HFF-Myc (cell line): ENCODE results near the gene LANCL3.

Experiments
- DNase-seq: peaks from one replicate; pipeline ENCODE4 v3.0.0-alpha.2; 2011; ENCODE audit warnings: low read depth; ENCODE audit errors: extremely low read depth
- H3K4me3 ChIP-seq: replicated peaks from 2 replicates; pipeline ENCODE4 v1.5.1; 2011; ENCODE audit warnings: low read depth, mild to moderate bottlenecking, control low read depth, low read length
- CTCF ChIP-seq: IDR thresholded peaks from 2 replicates; pipeline ENCODE4 v1.5.1; 2012; ENCODE audit warnings: mild to moderate bottlenecking, low read depth, low read length, control low read depth; ENCODE audit errors: missing control alignments

Gene LANCL3

GRCh38 chrX:37722595-37722994, 151.1 kb downstream of the LANCL3 start:
- TF ChIP-seq CTCF: no peak
- DNase-seq: no peak
- no peak overlapping the region for H3K4me3 ChIP-seq

GRCh38 chrX:37726346-37726745, 154.9 kb downstream of the LANCL3 start:
- no peak for DNase-seq
- TF ChIP-seq CTCF: no peak
- H3K4me3 ChIP-seq: no peak overlapping the region
